CD14-positive monocyte (primary cell): ENCODE results near the gene USP47. TPM values are rescaled to one million over a fixed set of nuclear protein-coding genes. Genes with fewer than 3 reads are reported as not detected.

Experiments used
- DNase-seq, 3 donors: peaks; one replicate each; pipeline ENCODE4 v3.0.0-alpha.2; 2011 to 2022
- H2AFZ ChIP-seq: 2 replicates; pipeline ENCODE4 v1.6.0; 2012; ENCODE audit warnings: mild to moderate bottlenecking, low read depth, low read length, inconsistent platforms; ENCODE audit not compliant: insufficient read depth, poor library complexity, severe bottlenecking
- H3K27ac ChIP-seq, 2 donors: 1 replicate in 1 of 2; 2 replicates in 1 of 2; pipeline ENCODE4 v1.5.1; 2012 to 2013; ENCODE audit warnings: low read length in 2 of 2, control low read depth in 1 of 2, inconsistent platforms in 1 of 2, low read depth in 1 of 2, mild to moderate bottlenecking in 1 of 2
- H3K27me3 ChIP-seq, 2 donors: one replicate each; pipeline versions ENCODE4 v1.6.0 to v1.6.1; 2011 to 2013; ENCODE audit warnings: low read length in 2 of 2; ENCODE audit not compliant: control insufficient read depth in 2 of 2, insufficient read depth in 2 of 2
- H3K36me3 ChIP-seq, 2 donors: replicated peaks in 1 of 2; 1 replicate in 1 of 2; 2 replicates in 1 of 2; pipeline versions ENCODE4 v1.5.1 to v1.6.1; 2012 to 2013; ENCODE audit warnings: low read length in 2 of 2, control low read depth in 1 of 2, inconsistent platforms in 1 of 2, mild to moderate bottlenecking in 1 of 2; ENCODE audit not compliant: insufficient read depth in 2 of 2, control insufficient read depth in 1 of 2
- H3K4me1 ChIP-seq, 2 donors: 1 replicate in 1 of 2; 2 replicates in 1 of 2; pipeline versions ENCODE4 v1.5.1 to v1.6.1; 2012 to 2013; ENCODE audit warnings: low read length in 2 of 2, control low read depth in 1 of 2, inconsistent platforms in 1 of 2, mild to moderate bottlenecking in 1 of 2, moderate library complexity in 1 of 2; ENCODE audit not compliant: insufficient read depth in 2 of 2, control insufficient read depth in 1 of 2
- H3K4me2 ChIP-seq: replicated peaks from 2 replicates; pipeline ENCODE3; 2012; ENCODE audit warnings: low read length, moderate library complexity, mild to moderate bottlenecking; ENCODE audit not compliant: poor library complexity, severe bottlenecking; ENCODE audit errors: extremely low read depth
- H3K4me3 ChIP-seq, 3 experiments: fragments of 200-600 bp in 1 of 3; sonication (generic) in 1 of 3; replicated peaks in 1 of 3; 1 replicate in 2 of 3; 2 replicates in 1 of 3; pipeline ENCODE4 v1.5.1; 2011 to 2013; ENCODE audit warnings: low read length in 3 of 3, mild to moderate bottlenecking in 3 of 3, control low read depth in 2 of 3, low read depth in 2 of 3, inconsistent platforms in 1 of 3, moderate library complexity in 1 of 3
- H3K79me2 ChIP-seq: 2 replicates; pipeline ENCODE4 v1.6.0; 2012; ENCODE audit warnings: mild to moderate bottlenecking, control low read depth, inconsistent platforms, low read length, moderate library complexity; ENCODE audit not compliant: insufficient read depth
- H3K9ac ChIP-seq: 2 replicates; pipeline ENCODE4 v1.6.0; 2017; ENCODE audit warnings: low read length, mild to moderate bottlenecking; ENCODE audit not compliant: insufficient read depth, poor library complexity, severe bottlenecking
- H3K9me3 ChIP-seq, 2 donors: replicated peaks in 1 of 2; 1 replicate in 1 of 2; 2 replicates in 1 of 2; pipeline versions ENCODE4 v1.5.1 to v1.6.1; 2012 to 2013; ENCODE audit warnings: low read length in 2 of 2, control low read depth in 1 of 2; ENCODE audit not compliant: control insufficient read depth in 1 of 2, insufficient read depth in 1 of 2
- H4K20me1 ChIP-seq: 2 replicates; pipeline ENCODE4 v1.6.0; 2012; ENCODE audit warnings: mild to moderate bottlenecking, low read length, control low read depth, moderate library complexity; ENCODE audit not compliant: insufficient read depth
- H3K27ac Mint-ChIP-seq, 7 donors: one replicate each; pipeline ENCODE4 v1.8.0; 2020; ENCODE audit warnings: mild to moderate bottlenecking in 7 of 7, mixed read lengths in 7 of 7, moderate library complexity in 6 of 7, inconsistent platforms in 2 of 7
- H3K27me3 Mint-ChIP-seq, 3 donors: one replicate each; pipeline ENCODE4 v1.8.0; 2021 to 2022; ENCODE audit warnings: low read depth in 3 of 3, mild to moderate bottlenecking in 3 of 3, mixed read lengths in 3 of 3, moderate library complexity in 3 of 3, inconsistent platforms in 1 of 3
- H3K36me3 Mint-ChIP-seq, 2 donors: one replicate each; pipeline ENCODE4 v1.8.0; 2020; ENCODE audit warnings: mixed read lengths in 2 of 2, inconsistent platforms in 1 of 2, mild to moderate bottlenecking in 1 of 2
- H3K4me1 Mint-ChIP-seq: one replicate; pipeline ENCODE4 v1.8.0; 2020; ENCODE audit warnings: mild to moderate bottlenecking, mixed read lengths
- H3K4me3 Mint-ChIP-seq, 2 donors: one replicate each; pipeline ENCODE4 v1.8.0; 2020; ENCODE audit warnings: mild to moderate bottlenecking in 2 of 2, mixed read lengths in 2 of 2, moderate library complexity in 1 of 2
- H3K9me3 Mint-ChIP-seq, 7 donors: one replicate each; pipeline ENCODE4 v1.8.0; 2020 to 2022; ENCODE audit warnings: mixed read lengths in 7 of 7, mild to moderate bottlenecking in 6 of 7, moderate library complexity in 6 of 7, inconsistent platforms in 2 of 7
- CTCF ChIP-seq: fragments of 200-600 bp; IDR thresholded peaks from one replicate; pipeline ENCODE4 v1.8.0; 2022; ENCODE audit warnings: antibody characterized with exemption, mild to moderate bottlenecking
- WGBS: methylation state at CpG from one replicate; pipeline ENCODE4 v1.1.5; 2013; ENCODE audit warnings: missing lambda C conversion rate; ENCODE audit not compliant: insufficient coverage; 5-methylcytosine and 5-hydroxymethylcytosine counted together
- intact Hi-C, 2 donors: fragments of 100-400 bp; cut with micrococcal nuclease; formaldehyde crosslinking; loops; one replicate each; pipeline versions ENCODE4 v1.15.0 to v1.15.1; 2023
- polyA plus RNA-seq, 3 donors: library from polyadenylated mRNA; depleted of rRNA in 1 of 3; unstranded in 2 of 3; stranded (reverse) in 1 of 3; fragments of 300-500 nt in 2 of 3; fragments of >200 nt in 1 of 3; fragmentation: Illumina TruSeq in 2 of 3; gene quantifications; 1 replicate in 2 of 3; 2 replicates in 1 of 3; pipeline ENCODE4 v1.2.3, GENCODE V29; 2012 to 2021

The USP47 gene
- polyA plus RNA-seq, 3 donors = 8.1 to 17.5 (median 10.5) TPM

DNA sequence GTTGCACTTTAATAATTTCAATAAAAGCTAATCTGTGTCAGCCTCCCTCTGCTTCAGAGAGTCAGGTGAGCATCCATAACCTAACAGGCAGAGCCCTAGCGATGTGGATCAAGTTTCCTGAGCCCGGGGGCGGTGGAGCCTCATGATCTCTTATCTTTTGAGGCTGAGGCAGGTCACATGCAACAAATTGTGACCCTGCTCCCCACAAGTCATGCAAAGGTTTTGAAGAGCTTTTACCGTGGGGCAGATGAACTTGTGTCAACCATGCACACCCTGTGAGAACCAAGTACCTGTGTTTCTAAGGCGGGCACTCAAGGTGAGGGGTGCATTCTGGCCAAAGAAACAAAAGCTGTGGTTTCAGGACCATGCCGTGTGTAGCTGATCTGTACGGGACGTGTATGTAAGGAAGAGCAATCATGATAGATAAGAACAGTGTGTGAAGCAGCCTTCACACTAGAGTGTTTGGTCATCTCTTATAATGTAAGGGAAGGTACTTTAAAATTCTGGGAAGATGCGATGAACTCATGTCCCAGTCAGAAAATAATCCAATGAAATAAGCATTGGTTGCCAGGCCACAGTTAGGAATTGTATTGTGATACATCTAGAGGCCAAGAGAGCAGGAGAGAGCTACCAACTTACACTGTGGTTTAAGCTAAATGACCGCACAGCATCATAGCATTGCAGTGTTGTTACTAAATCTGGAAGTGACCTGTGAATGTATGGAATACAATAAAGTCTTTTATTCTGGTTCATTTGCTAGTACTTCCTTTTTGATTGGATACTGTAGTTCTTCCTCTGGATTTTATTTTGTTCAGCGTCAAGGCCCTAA, 116.8 kb downstream of the USP47 start:
- Mint-ChIP-seq H3K4me3 (no peak overlapping the region), H3K9me3 (peaks cover 0 to 9% (median 4%) of the 10 kb centered on the region in 7 donors), H3K27ac (peak overlapping the region in 1 of 7 donors; percentile 68), H3K36me3 (peaks cover 41 to 43% of the 10 kb centered on the region in 2 donors), H3K27me3 (peaks cover 0 to 4% (median 2%) of the 10 kb centered on the region in 3 donors), H3K4me1 (peaks cover 2% of the 10 kb centered on the region)
- Histone ChIP-seq H3K4me2 (no peak overlapping the region), H3K9me3 (no peaks in the 10 kb centered on the region), H3K27me3 (no peaks in the 10 kb centered on the region), H2AFZ (no peak overlapping the region), H3K4me1 (no peaks in the 10 kb centered on the region), H3K4me3 (no peak overlapping the region), H3K79me2 (no peaks in the 10 kb centered on the region), H3K9ac (no peak overlapping the region), H3K27ac (no peak overlapping the region), H3K36me3 (peaks cover 42 to 55% of the 10 kb centered on the region in 2 donors), H4K20me1 (no peaks in the 10 kb centered on the region)
- WGBS = 99% methylated on average over 5 of the region's 11 CpGs
- intact Hi-C loops = no loop called here
- no peak for TF ChIP-seq CTCF
- DNase-seq = no peak

DNA sequence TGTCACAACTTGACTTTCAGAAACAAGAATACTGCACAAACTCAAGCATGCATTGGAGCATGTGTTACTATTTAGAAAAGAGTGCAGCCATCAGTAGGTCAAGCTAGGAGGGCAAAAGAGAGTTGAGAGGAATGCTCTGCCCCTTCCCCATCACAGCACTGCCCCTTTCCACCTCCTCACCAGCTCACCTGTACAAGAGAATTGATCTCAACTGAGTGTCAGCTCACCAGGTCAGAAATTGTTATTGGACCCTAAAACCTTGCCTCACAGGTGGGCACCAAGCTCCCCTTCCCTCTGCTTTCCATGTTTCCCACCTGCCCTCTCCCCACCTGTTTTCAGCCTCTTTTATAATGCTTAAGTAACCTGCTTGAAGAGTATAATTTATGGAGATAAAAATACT, 117.8 kb downstream of the USP47 start:
- DNase-seq = no peak
- Histone ChIP-seq H3K27me3 (no peaks in the 10 kb centered on the region), H3K4me3 (no peak overlapping the region), H3K79me2 (no peaks in the 10 kb centered on the region), H3K9ac (no peak overlapping the region), H3K4me2 (no peak overlapping the region), H3K36me3 (peaks cover 32 to 45% of the 10 kb centered on the region in 2 donors), H4K20me1 (no peaks in the 10 kb centered on the region), H3K9me3 (no peaks in the 10 kb centered on the region), H3K4me1 (no peaks in the 10 kb centered on the region), H2AFZ (no peak overlapping the region), H3K27ac (no peak overlapping the region)
- no peak for TF ChIP-seq CTCF
- Mint-ChIP-seq H3K36me3 (peaks cover 34% of the 10 kb centered on the region in 2 donors), H3K4me3 (no peak overlapping the region), H3K4me1 (peaks cover 2% of the 10 kb centered on the region), H3K27ac (no peak overlapping the region), H3K9me3 (peaks cover 0 to 9% (median 4%) of the 10 kb centered on the region in 7 donors), H3K27me3 (peaks cover 2 to 7% (median 3%) of the 10 kb centered on the region in 3 donors)
- intact Hi-C loops = no loop called here
